Adrenal gland (tissue), 12 donors: Measurements from ENCODE around the gene TAS2R1. TPM values are rescaled to one million over a fixed set of nuclear protein-coding genes. Genes with fewer than 3 reads are reported as not detected.

ENCODE experiments used
- DNase-seq, 7 donors: peaks; one replicate each; pipeline ENCODE4 v3.0.0-alpha.2; 2019 to 2020
- H3K27ac ChIP-seq, 5 donors: fragments of 200-600 bp; sonication (generic) in 4 of 5; 1 replicate in 3 of 5; 2 replicates in 2 of 5; pipeline versions ENCODE4 v1.5.1 to v1.8.0; 2016 to 2020; ENCODE audit warnings: mild to moderate bottlenecking in 1 of 5
- H3K27me3 ChIP-seq: fragments of 200-600 bp; 2 replicates; pipeline ENCODE4 v1.8.0; 2021
- H3K36me3 ChIP-seq, 2 donors: fragments of 200-600 bp; replicated peaks in 1 of 2; 1 replicate in 1 of 2; 2 replicates in 1 of 2; pipeline versions ENCODE4 v1.5.1 to v1.8.0; 2018 to 2022
- H3K4me1 ChIP-seq, 2 donors: fragments of 200-600 bp; replicated peaks in 1 of 2; 1 replicate in 1 of 2; 2 replicates in 1 of 2; pipeline versions ENCODE4 v1.5.1 to v1.8.0; 2018 to 2021
- H3K4me3 ChIP-seq, 4 donors: fragments of 200-600 bp; sonication (generic) in 3 of 4; one replicate each; pipeline ENCODE4 v1.5.1; 2016 to 2018
- H3K9me3 ChIP-seq, 3 donors: fragments of 200-600 bp; sonication (generic) in 1 of 3; replicated peaks in 1 of 3; 1 replicate in 2 of 3; 2 replicates in 1 of 3; pipeline versions ENCODE4 v1.5.1 to v1.8.0; 2016 to 2021
- POLR2A ChIP-seq, 2 donors: fragments of 450-650 bp; IDR thresholded peaks; one replicate each; pipeline ENCODE4 v1.6.1; 2017; ENCODE audit warnings: antibody characterized with exemption in 2 of 2, mild to moderate bottlenecking in 2 of 2, moderate library complexity in 1 of 2
- WGBS, 4 donors: extraction: QIAGEN DNeasy Blood & Tissue Kit in 2 of 4; methylation state at CpG; one replicate each; pipeline versions ENCODE4 v1.1.5 to v1.1.7; 2013 to 2017; 5-methylcytosine and 5-hydroxymethylcytosine counted together
- intact Hi-C, 2 donors: fragments of 100-400 bp; cut with DNase I; formaldehyde crosslinking; loops; one replicate each; pipeline versions ENCODE4 v1.14.1 to v1.15.0; 2022 to 2023
- polyA plus RNA-seq, 3 donors: library from polyadenylated mRNA; stranded (reverse); fragments of 200-250 nt in 2 of 3; fragments of 350-450 nt in 1 of 3; fragmentation: Illumina TruSeq in 1 of 3; extraction: RNeasy Lipid Tissue Mini Kit (QIAGEN cat#74804) in 1 of 3; gene quantifications; one replicate each; pipeline ENCODE4 v1.2.3, GENCODE V29; 2013 to 2014
- total RNA-seq, 9 donors: library from RNA; depleted of rRNA in 4 of 9; stranded (reverse); fragments of >200 nt in 4 of 9; fragments of 120-200 nt in 1 of 9; fragmentation: NEBNext Ultra II Directional in 1 of 9; extraction: Animal tissue kit (Norgen Biotek cat#: 25700) in 1 of 9; gene quantifications; one replicate each; pipeline versions ENCODE4 v1.1.0 to v1.2.4, GENCODE V29; 2013 to 2023
- TF ChIP-seq, protein P1 (sequence below), 6 experiments: fragments of 450-650 bp in 4 of 6; fragments of 200-600 bp in 2 of 6; sonication (generic) in 1 of 6; IDR thresholded peaks; 1 replicate in 5 of 6; 2 replicates in 1 of 6; pipeline versions ENCODE4 v1.5.1 to v1.8.0; 2016 to 2021; ENCODE audit warnings: antibody characterized with exemption in 6 of 6, mild to moderate bottlenecking in 2 of 6, moderate library complexity in 1 of 6
- donor health status: healthy with polysubstance abuse.
- donor health status: Bipolar disorder and iron deficiency.
- donor health status: DM: yes; HTN: yes; CAD: no.
- donor health status: DM: no; HTN: no; CAD: no.
- donor health status: DM: no; HTN: no; CAD: no.
- donor health status: DM: yes; HTN: yes; CAD: no.

TAS2R1 gene
- total and polyA plus RNA-seq, 12 donors = 0.06 TPM; not detected in 11

DNA sequence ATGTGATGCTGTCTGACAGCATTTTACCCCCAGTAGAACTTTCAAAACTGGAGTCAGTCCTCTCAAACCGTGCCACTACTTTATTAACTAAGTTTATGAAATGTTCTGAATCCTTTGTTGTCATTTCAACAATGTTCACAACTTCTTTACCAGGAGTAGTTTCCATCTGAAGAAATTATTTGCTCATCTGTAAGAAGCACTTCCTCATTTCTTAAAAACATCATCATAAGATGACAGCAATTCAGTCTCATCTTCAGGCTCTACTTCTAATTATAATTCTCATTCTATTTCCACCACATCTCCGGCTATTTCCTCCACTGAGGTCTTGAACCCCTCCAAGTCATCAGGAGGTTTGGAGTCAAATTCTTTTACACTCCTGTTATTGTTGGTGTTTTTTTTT lies 2.3 kb upstream of the TAS2R1 start:
- intact Hi-C loops = no loop called here
- DNase-seq = no peak
- H3K4me3 ChIP-seq = no peak overlapping the region
- H3K27me3 ChIP-seq = no peaks in the 10 kb centered on the region
- H3K4me1 ChIP-seq = no peaks in the 10 kb centered on the region
- no peaks in the 10 kb centered on the region for H3K36me3 ChIP-seq
- 62 to 80% (median 66%) methylated on average over 2 of the region's 2 CpGs for WGBS, 4 donors
- TF ChIP-seq, protein P1, sequence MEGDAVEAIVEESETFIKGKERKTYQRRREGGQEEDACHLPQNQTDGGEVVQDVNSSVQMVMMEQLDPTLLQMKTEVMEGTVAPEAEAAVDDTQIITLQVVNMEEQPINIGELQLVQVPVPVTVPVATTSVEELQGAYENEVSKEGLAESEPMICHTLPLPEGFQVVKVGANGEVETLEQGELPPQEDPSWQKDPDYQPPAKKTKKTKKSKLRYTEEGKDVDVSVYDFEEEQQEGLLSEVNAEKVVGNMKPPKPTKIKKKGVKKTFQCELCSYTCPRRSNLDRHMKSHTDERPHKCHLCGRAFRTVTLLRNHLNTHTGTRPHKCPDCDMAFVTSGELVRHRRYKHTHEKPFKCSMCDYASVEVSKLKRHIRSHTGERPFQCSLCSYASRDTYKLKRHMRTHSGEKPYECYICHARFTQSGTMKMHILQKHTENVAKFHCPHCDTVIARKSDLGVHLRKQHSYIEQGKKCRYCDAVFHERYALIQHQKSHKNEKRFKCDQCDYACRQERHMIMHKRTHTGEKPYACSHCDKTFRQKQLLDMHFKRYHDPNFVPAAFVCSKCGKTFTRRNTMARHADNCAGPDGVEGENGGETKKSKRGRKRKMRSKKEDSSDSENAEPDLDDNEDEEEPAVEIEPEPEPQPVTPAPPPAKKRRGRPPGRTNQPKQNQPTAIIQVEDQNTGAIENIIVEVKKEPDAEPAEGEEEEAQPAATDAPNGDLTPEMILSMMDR (IDR thresholded peaks at IDR 0.05) = no peak
- no peak for TF ChIP-seq POLR2A (IDR thresholded peaks at IDR 0.05)
- no peak overlapping the region for H3K27ac ChIP-seq
- no peaks in the 10 kb centered on the region for H3K9me3 ChIP-seq

DNA sequence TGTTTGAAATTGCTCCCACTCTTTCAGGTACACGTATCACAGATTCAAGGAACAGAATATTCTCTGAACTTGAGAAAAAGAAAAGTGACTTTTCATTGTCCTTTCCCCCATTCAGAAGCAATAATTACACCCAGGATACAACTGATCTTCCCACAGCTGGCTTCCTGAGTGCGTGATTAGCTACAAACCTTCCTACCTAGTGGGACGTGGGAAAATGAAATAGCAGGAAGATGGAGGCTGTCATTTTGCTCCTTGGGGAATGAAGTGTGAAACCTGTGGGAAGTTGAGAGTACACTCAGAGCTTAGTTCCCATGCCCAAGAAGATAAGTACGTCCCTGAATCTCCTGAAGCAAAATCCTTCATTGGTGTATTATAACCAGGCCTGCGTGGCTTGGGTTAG lies 2.6 kb downstream of the TAS2R1 start:
- no peaks in the 10 kb centered on the region for H3K36me3 ChIP-seq
- H3K9me3 ChIP-seq = no peaks in the 10 kb centered on the region
- no peaks in the 10 kb centered on the region for H3K4me1 ChIP-seq
- WGBS, 4 donors = 67 to 69% (median 69%) methylated on average over 5 of the region's 5 CpGs
- DNase-seq = no peak
- no peak overlapping the region for H3K4me3 ChIP-seq
- no peaks in the 10 kb centered on the region for H3K27me3 ChIP-seq
- H3K27ac ChIP-seq = no peak overlapping the region
- no peak for TF ChIP-seq POLR2A (IDR thresholded peaks at IDR 0.05)
- TF ChIP-seq, protein P1 (IDR thresholded peaks at IDR 0.05) = no peak
- intact Hi-C loops = no loop called here

GRCh38 chr5:9626955-9627354 lies 3.2 kb downstream of the TAS2R1 start:
- intact Hi-C loops = no loop called here
- TF ChIP-seq POLR2A (IDR thresholded peaks at IDR 0.05) = no peak
- TF ChIP-seq, protein P1 (IDR thresholded peaks at IDR 0.05) = no peak
- Histone ChIP-seq H3K27me3 (no peaks in the 10 kb centered on the region), H3K4me1 (no peaks in the 10 kb centered on the region), H3K9me3 (no peaks in the 10 kb centered on the region), H3K4me3 (no peak overlapping the region), H3K27ac (no peak overlapping the region), H3K36me3 (no peaks in the 10 kb centered on the region)
- 82 to 84% (median 82%) methylated on average over 6 of the region's 6 CpGs for WGBS, 4 donors
- no peak for DNase-seq

DNA sequence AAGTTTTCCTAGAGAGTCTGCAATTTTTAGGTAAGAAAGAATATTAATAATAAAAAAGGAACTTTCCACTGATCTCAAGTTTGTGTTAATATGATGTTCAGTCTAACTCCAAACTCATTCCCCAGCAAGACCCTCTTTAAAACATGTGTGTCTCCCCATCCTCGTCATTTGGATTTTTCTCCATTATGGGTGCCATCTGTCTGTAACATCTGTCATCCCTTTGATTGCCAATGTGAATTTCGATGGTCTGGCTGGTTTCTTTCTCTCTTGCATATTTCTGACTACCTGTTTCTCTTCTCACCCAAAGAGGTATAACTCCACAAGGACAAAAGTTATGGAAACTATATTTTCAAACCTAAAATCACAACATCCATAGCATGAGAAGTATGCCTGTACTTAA lies 4.4 kb downstream of the TAS2R1 start:
- 66 to 90% (median 74%) methylated on average over 2 of the region's 2 CpGs for WGBS, 4 donors

More for the DNA sequence above, 4.4 kb downstream of the TAS2R1 start:
- Histone ChIP-seq H3K36me3 (no peaks in the 10 kb centered on the region), H3K4me1 (no peaks in the 10 kb centered on the region), H3K9me3 (no peaks in the 10 kb centered on the region), H3K4me3 (no peak overlapping the region), H3K27me3 (no peaks in the 10 kb centered on the region), H3K27ac (no peak overlapping the region)
- TF ChIP-seq POLR2A (IDR thresholded peaks at IDR 0.05) = no peak
- TF ChIP-seq, protein P1 (IDR thresholded peaks at IDR 0.05) = no peak
- DNase-seq = no peak
- intact Hi-C loops = no loop called here
